Liver (tissue), 3 donors: ENCODE measurements around the gene DOCK11.

Source experiments
- CTCF ChIP-seq: fragments of 150-350 bp; IDR thresholded peaks from 2 replicates; pipeline ENCODE4 v1.5.1; 2017; ENCODE audit warnings: improper control_type of control experiment, low read depth, low read length; ENCODE audit not compliant: missing input control
- EGR1 ChIP-seq, 2 donors: IDR thresholded peaks; 2 replicates each; pipeline ENCODE4 v1.6.1; 2016 to 2018; ENCODE audit warnings: antibody characterized with exemption in 2 of 2, low read depth in 2 of 2
- GABPA ChIP-seq, 2 donors: IDR thresholded peaks in 1 of 2; conservative IDR thresholded peaks in 1 of 2; 2 replicates each; pipeline ENCODE4 v1.6.1; 2016; ENCODE audit warnings: antibody characterized with exemption in 2 of 2, mild to moderate bottlenecking in 1 of 2, moderate library complexity in 1 of 2
- JUND ChIP-seq, 2 donors: IDR thresholded peaks; 2 replicates each; pipeline ENCODE4 v1.6.1; 2016; ENCODE audit warnings: antibody characterized with exemption in 2 of 2
- MAX ChIP-seq: IDR thresholded peaks from 2 replicates; pipeline ENCODE4 v1.6.1; 2016; ENCODE audit warnings: antibody characterized with exemption
- NR2F2 ChIP-seq: IDR thresholded peaks from 2 replicates; pipeline ENCODE4 v1.6.1; 2016; ENCODE audit warnings: antibody characterized with exemption
- RAD21 ChIP-seq, 2 donors: IDR thresholded peaks; 2 replicates each; pipeline ENCODE4 v1.6.1; 2016; ENCODE audit warnings: antibody characterized with exemption in 2 of 2, mild to moderate bottlenecking in 2 of 2
- donor health status: healthy.
- donor health status: healthy.

GRCh38 chrX:118669435-118669834 is 173.8 kb downstream of the DOCK11 start:
- TF ChIP-seq CTCF: no peak
- TF ChIP-seq GABPA (IDR thresholded peaks at IDR 0.05 in 1 of 2, conservative IDR thresholded peaks at IDR 0.05 in 1 of 2): no peak
- TF ChIP-seq JUND (IDR thresholded peaks at IDR 0.05): no peak
- TF ChIP-seq RAD21 (IDR thresholded peaks at IDR 0.05): no peak
- no peak for TF ChIP-seq MAX
- TF ChIP-seq EGR1 (IDR thresholded peaks at IDR 0.05; ENCODE audit: low read depth in 2 of 2): no peak
- TF ChIP-seq NR2F2: no peak
